Measurements from ENCODE around the gene NOTCH4.
"Not testable (repeated sequence)": the region's sequence is repeated elsewhere in the genome, so short reads cannot be mapped to it uniquely, and the experiment has no call there.

Gene NOTCH4

GRCh38 chr6:32202186-32202585 is 21.7 kb downstream of the NOTCH4 start:
- H2AFZ ChIP-seq (ENCODE audit: low read length, unreplicated experiment): no peak overlapping the region
- no peaks in the 10 kb centered on the region for H3K79me2 ChIP-seq (ENCODE audit: control insufficient read depth, insufficient read depth, low read length, unreplicated experiment)
- no peak overlapping the region for H3K27ac ChIP-seq (ENCODE audit: low read depth, low read length)
- H3K4me1 ChIP-seq (ENCODE audit: control insufficient read depth, insufficient read depth, low read length, unreplicated experiment): peaks cover 2% of the 10 kb centered on the region
- no peaks in the 10 kb centered on the region for H3K36me3 ChIP-seq (ENCODE audit: insufficient read depth, low read length)
- peaks cover 8% of the 10 kb centered on the region for H3K27me3 ChIP-seq (ENCODE audit: insufficient read depth, low read length)
- H3K4me3 ChIP-seq (ENCODE audit: low read depth, low read length): no peak overlapping the region

- Histone ChIP-seq H2AFZ (ENCODE audit: low read length, unreplicated experiment) (no peak overlapping the region), H3K36me3 (ENCODE audit: insufficient read depth, low read length) (no peaks in the 10 kb centered on the region), H3K79me2 (ENCODE audit: control insufficient read depth, insufficient read depth, low read length, unreplicated experiment) (no peaks in the 10 kb centered on the region), H3K4me1 (ENCODE audit: control insufficient read depth, insufficient read depth, low read length, unreplicated experiment) (peaks cover 8% of the 10 kb centered on the region), H3K27ac (ENCODE audit: low read depth, low read length) (no peak overlapping the region), H3K27me3 (ENCODE audit: insufficient read depth, low read length) (peaks cover 8% of the 10 kb centered on the region), H3K4me3 (ENCODE audit: low read depth, low read length) (no peak overlapping the region)
Measured at GRCh38 chr6:32200711-32201475, 23.0 kb downstream of the NOTCH4 start.

GRCh38 chr6:32198866-32199265 is 25.0 kb downstream of the NOTCH4 start:
- H3K27me3 ChIP-seq (ENCODE audit: insufficient read depth, low read length): no peaks in the 10 kb centered on the region
- H3K27ac ChIP-seq (ENCODE audit: low read depth, low read length): no peak overlapping the region
- no peak overlapping the region for H2AFZ ChIP-seq (ENCODE audit: low read length, unreplicated experiment)
- peaks cover 12% of the 10 kb centered on the region for H3K4me1 ChIP-seq (ENCODE audit: control insufficient read depth, insufficient read depth, low read length, unreplicated experiment)
- H3K36me3 ChIP-seq (ENCODE audit: insufficient read depth, low read length): no peaks in the 10 kb centered on the region
- H3K79me2 ChIP-seq (ENCODE audit: control insufficient read depth, insufficient read depth, low read length, unreplicated experiment): no peaks in the 10 kb centered on the region
- H3K4me3 ChIP-seq (ENCODE audit: low read depth, low read length): no peak overlapping the region

- Histone ChIP-seq H3K27me3 (ENCODE audit: insufficient read depth, low read length) (no peaks in the 10 kb centered on the region), H3K4me1 (ENCODE audit: control insufficient read depth, insufficient read depth, low read length, unreplicated experiment) (peaks cover 12% of the 10 kb centered on the region), H3K36me3 (ENCODE audit: insufficient read depth, low read length) (no peaks in the 10 kb centered on the region), H3K79me2 (ENCODE audit: control insufficient read depth, insufficient read depth, low read length, unreplicated experiment) (no peaks in the 10 kb centered on the region), H3K27ac (ENCODE audit: low read depth, low read length) (no peak overlapping the region), H3K4me3 (ENCODE audit: low read depth, low read length) (no peak overlapping the region), H2AFZ (ENCODE audit: low read length, unreplicated experiment) (no peak overlapping the region)
Measured at GRCh38 chr6:32198345-32198696, 25.5 kb downstream of the NOTCH4 start.

- peak overlapping the region; percentile 98 for H3K27ac ChIP-seq (ENCODE audit: low read depth, low read length)
- no peaks in the 10 kb centered on the region for H3K36me3 ChIP-seq (ENCODE audit: insufficient read depth, low read length)
- H2AFZ ChIP-seq (ENCODE audit: low read length, unreplicated experiment): peak overlapping the region; percentile 28
- no peaks in the 10 kb centered on the region for H3K27me3 ChIP-seq (ENCODE audit: insufficient read depth, low read length)
- peaks cover 22% of the 10 kb centered on the region for H3K4me1 ChIP-seq (ENCODE audit: control insufficient read depth, insufficient read depth, low read length, unreplicated experiment)
- H3K79me2 ChIP-seq (ENCODE audit: control insufficient read depth, insufficient read depth, low read length, unreplicated experiment): no peaks in the 10 kb centered on the region
- peak overlapping the region; percentile 85 for H3K4me3 ChIP-seq (ENCODE audit: low read depth, low read length)
Measured at GRCh38 chr6:32196682-32197616, 26.9 kb downstream of the NOTCH4 start.

- Histone ChIP-seq H3K27me3 (ENCODE audit: insufficient read depth, low read length) (no peaks in the 10 kb centered on the region), H3K4me3 (ENCODE audit: low read depth, low read length) (peak overlapping the region; percentile 85), H3K79me2 (ENCODE audit: control insufficient read depth, insufficient read depth, low read length, unreplicated experiment) (no peaks in the 10 kb centered on the region), H2AFZ (ENCODE audit: low read length, unreplicated experiment) (peak overlapping the region; percentile 28), H3K4me1 (ENCODE audit: control insufficient read depth, insufficient read depth, low read length, unreplicated experiment) (peaks cover 23% of the 10 kb centered on the region), H3K36me3 (ENCODE audit: insufficient read depth, low read length) (no peaks in the 10 kb centered on the region), H3K27ac (ENCODE audit: low read depth, low read length) (peak overlapping the region; percentile 98)
Measured at GRCh38 chr6:32195902-32196681, 27.8 kb downstream of the NOTCH4 start.

GRCh38 chr6:32195652-32195901 is 28.3 kb downstream of the NOTCH4 start:
- H3K4me1 ChIP-seq (ENCODE audit: control insufficient read depth, insufficient read depth, low read length, unreplicated experiment): peaks cover 23% of the 10 kb centered on the region
- H3K27ac ChIP-seq (ENCODE audit: low read depth, low read length): peak overlapping the region; percentile 98; the same call in 1 of the 2 replicates
- no peaks in the 10 kb centered on the region for H3K27me3 ChIP-seq (ENCODE audit: insufficient read depth, low read length)
- H3K79me2 ChIP-seq (ENCODE audit: control insufficient read depth, insufficient read depth, low read length, unreplicated experiment): no peaks in the 10 kb centered on the region
- peak overlapping the region; percentile 85; the same call in 1 of the 2 replicates for H3K4me3 ChIP-seq (ENCODE audit: low read depth, low read length)
- H3K36me3 ChIP-seq (ENCODE audit: insufficient read depth, low read length): no peaks in the 10 kb centered on the region
- H2AFZ ChIP-seq (ENCODE audit: low read length, unreplicated experiment): no peak overlapping the region

GRCh38 chr6:32194825-32195651 is 28.8 kb downstream of the NOTCH4 start:
- peak overlapping the region; percentile 80 for H3K4me3 ChIP-seq (ENCODE audit: low read depth, low read length)
- peak overlapping the region; percentile 64 for H2AFZ ChIP-seq (ENCODE audit: low read length, unreplicated experiment)
- H3K27ac ChIP-seq (ENCODE audit: low read depth, low read length): peak overlapping the region; percentile 89
- H3K36me3 ChIP-seq (ENCODE audit: insufficient read depth, low read length): no peaks in the 10 kb centered on the region
- peaks cover 23% of the 10 kb centered on the region for H3K4me1 ChIP-seq (ENCODE audit: control insufficient read depth, insufficient read depth, low read length, unreplicated experiment)
- H3K79me2 ChIP-seq (ENCODE audit: control insufficient read depth, insufficient read depth, low read length, unreplicated experiment): no peaks in the 10 kb centered on the region
- H3K27me3 ChIP-seq (ENCODE audit: insufficient read depth, low read length): no peaks in the 10 kb centered on the region

GRCh38 chr6:32194388-32194787 is 29.5 kb downstream of the NOTCH4 start:
- H3K27me3 ChIP-seq (ENCODE audit: insufficient read depth, low read length): no peaks in the 10 kb centered on the region
- peaks cover 23% of the 10 kb centered on the region for H3K4me1 ChIP-seq (ENCODE audit: control insufficient read depth, insufficient read depth, low read length, unreplicated experiment)
- peaks cover 4% of the 10 kb centered on the region for H3K79me2 ChIP-seq (ENCODE audit: control insufficient read depth, insufficient read depth, low read length, unreplicated experiment)
- H2AFZ ChIP-seq (ENCODE audit: low read length, unreplicated experiment): no peak overlapping the region
- H3K4me3 ChIP-seq (ENCODE audit: low read depth, low read length): no peak overlapping the region; the same call in 1 of the 2 replicates
- peak overlapping the region; percentile 89; the same call in 1 of the 2 replicates for H3K27ac ChIP-seq (ENCODE audit: low read depth, low read length)
- no peaks in the 10 kb centered on the region for H3K36me3 ChIP-seq (ENCODE audit: insufficient read depth, low read length)

- Histone ChIP-seq H3K79me2 (ENCODE audit: control insufficient read depth, insufficient read depth, low read length, unreplicated experiment) (peaks cover 13% of the 10 kb centered on the region), H2AFZ (ENCODE audit: low read length, unreplicated experiment) (peak overlapping the region; percentile 15), H3K4me1 (ENCODE audit: control insufficient read depth, insufficient read depth, low read length, unreplicated experiment) (peaks cover 24% of the 10 kb centered on the region)
- H3K27ac ChIP-seq (ENCODE audit: low read depth, low read length); H3K4me3 ChIP-seq (ENCODE audit: low read depth, low read length); H3K36me3 ChIP-seq (ENCODE audit: insufficient read depth, low read length); H3K27me3 ChIP-seq (ENCODE audit: insufficient read depth, low read length): not testable (repeated sequence)
Measured at GRCh38 chr6:32193096-32193495, 30.8 kb downstream of the NOTCH4 start.
